Gastrocnemius medialis (tissue), 4 donors: Measurements from ENCODE around the gene FAM210A.

ENCODE experiments used
- POLR2A ChIP-seq, 2 donors: fragments of 450-650 bp; IDR thresholded peaks; one replicate each; pipeline ENCODE4 v1.6.1; 2017; ENCODE audit warnings: antibody characterized with exemption in 2 of 2, mild to moderate bottlenecking in 2 of 2, moderate library complexity in 2 of 2
- TF ChIP-seq, protein P1 (sequence below), 5 experiments: fragments of 450-650 bp in 3 of 5; fragments of 200-600 bp in 2 of 5; sonication (generic) in 2 of 5; IDR thresholded peaks in 4 of 5; conservative IDR thresholded peaks in 1 of 5; 1 replicate in 4 of 5; 2 replicates in 1 of 5; pipeline ENCODE4 v1.5.1; 2016 to 2019; ENCODE audit warnings: antibody characterized with exemption in 5 of 5, mild to moderate bottlenecking in 3 of 5, moderate library complexity in 3 of 5

DNA sequence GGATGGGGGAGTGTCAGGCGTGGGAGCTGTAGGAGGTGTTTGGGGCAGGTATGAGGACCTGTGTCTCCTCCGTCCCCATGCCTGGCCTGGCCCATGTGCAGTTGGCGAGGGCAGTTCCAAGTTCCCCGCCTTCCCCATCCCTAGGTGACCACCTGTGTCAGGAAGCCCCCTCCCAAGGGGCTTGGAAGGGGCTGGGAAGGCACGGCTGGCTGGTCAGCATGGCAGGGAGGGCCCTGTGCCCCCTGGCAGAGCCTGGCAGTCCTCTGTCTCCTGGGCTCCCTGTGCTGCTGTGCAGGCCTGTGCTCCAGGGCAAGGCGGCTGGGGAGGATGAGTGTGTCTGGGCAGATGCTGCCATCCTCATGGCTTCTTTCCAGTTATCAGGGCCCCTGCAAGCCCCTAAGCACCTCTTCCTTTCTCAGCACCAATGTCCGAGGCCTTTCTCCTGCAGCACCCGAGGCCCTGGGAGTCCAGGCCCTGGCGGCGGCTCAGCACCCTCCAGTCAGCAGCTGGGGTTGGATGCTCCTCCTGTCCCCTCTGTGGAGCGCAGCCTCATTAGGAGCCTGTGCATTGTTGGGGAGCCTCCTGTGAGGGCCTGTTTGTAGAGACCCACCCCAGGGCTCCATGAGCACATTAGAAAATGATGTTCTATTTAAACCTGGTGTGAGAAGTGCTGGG lies 101.7 kb downstream of the FAM210A start:
- TF ChIP-seq POLR2A (IDR thresholded peaks at IDR 0.05): no peak
- TF ChIP-seq, protein P1, sequence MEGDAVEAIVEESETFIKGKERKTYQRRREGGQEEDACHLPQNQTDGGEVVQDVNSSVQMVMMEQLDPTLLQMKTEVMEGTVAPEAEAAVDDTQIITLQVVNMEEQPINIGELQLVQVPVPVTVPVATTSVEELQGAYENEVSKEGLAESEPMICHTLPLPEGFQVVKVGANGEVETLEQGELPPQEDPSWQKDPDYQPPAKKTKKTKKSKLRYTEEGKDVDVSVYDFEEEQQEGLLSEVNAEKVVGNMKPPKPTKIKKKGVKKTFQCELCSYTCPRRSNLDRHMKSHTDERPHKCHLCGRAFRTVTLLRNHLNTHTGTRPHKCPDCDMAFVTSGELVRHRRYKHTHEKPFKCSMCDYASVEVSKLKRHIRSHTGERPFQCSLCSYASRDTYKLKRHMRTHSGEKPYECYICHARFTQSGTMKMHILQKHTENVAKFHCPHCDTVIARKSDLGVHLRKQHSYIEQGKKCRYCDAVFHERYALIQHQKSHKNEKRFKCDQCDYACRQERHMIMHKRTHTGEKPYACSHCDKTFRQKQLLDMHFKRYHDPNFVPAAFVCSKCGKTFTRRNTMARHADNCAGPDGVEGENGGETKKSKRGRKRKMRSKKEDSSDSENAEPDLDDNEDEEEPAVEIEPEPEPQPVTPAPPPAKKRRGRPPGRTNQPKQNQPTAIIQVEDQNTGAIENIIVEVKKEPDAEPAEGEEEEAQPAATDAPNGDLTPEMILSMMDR (IDR thresholded peaks at IDR 0.05 in 4 of 5, conservative IDR thresholded peaks at IDR 0.05 in 1 of 5): no peak
